NCI-H1694 (cell line): ENCODE measurements around the gene BAZ2B.
"Not testable (repeated sequence)": the region's sequence is repeated elsewhere in the genome, so short reads cannot be mapped to it uniquely, and the experiment has no call there.

Experiments used
- DNase-seq: peaks from one replicate; lab custom pipeline; 2025; lab: John Stamatoyannopoulos, UW

Gene BAZ2B

DNA sequence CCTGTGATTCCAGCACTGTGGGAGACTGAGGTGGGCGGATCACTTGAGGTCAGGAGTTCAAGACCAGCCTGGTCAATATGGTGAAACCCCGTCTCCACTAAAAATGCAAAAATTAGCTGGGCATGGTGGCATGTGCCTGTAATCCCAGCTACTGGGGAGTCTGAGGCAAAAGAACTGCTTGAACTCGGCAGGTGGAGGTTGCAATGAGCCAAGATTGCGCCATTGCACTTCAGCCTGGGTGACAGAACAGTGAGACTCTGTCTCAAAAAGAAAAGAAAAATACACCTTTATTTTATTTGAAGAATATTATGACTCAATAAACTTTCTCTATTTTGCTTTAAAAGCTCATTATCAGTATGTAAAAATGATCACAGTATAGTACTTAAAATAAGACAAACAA lies 81.1 kb downstream of the BAZ2B start:
- not testable (repeated sequence) for DNase-seq

- no peak for DNase-seq
These were observed 84.9 kb downstream of the BAZ2B start for GRCh38 chr2:159531475-159531874.

DNA sequence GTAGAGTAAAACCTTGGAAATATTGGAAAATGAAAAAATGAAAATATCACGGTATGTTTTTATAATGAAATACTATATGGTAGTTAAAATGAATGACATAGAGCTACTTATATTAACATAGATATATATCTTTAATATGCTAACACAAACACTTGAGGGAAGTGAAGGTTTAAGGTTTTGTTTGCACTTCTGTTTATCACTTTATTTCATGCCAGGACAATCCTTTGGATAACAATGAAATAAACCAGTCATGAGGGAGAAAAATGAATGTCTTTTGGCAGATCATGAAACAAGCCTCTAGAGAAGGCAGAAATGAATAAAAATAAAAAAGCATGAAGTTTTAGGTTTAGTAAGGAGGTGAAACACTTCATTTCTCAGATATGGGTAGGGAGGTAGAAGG lies 89.9 kb downstream of the BAZ2B start:
- DNase-seq, result no peak

- no peak for DNase-seq
These were observed 91.3 kb downstream of the BAZ2B start for GRCh38 chr2:159525012-159525411.

GRCh38 chr2:159521272-159521671 lies 95.1 kb downstream of the BAZ2B start:
- DNase-seq, result no peak

DNA sequence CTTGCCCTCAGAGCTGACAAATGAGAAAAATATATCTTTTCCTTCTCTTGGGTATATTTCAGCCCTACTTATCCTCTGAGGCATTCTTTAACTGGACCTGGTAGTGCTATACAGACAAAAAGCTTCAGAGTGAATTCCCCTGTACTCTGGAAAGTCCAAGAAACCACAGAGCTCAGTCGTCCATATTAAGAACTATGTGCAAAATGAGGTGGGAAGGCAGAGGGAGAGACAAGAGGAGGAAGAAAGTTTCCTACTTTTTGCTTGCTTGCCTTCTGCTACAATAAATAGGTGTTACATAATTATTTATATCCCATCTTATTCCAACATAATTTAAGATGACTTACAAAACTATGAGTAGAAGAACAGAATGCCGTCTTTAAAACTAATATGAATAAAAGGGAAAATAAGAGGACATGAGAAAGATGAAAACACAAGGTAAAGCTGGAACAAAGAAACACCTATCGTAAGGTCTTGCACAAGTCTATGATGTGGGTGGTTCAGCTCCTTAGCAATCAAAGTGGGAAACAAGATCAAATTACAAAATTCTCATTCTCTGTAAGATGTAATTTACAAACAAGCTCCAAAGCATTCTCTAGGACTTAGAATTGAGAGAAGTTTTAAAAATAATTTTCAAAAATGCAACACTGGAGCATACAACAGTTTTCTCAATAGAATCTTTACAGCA lies 97.9 kb downstream of the BAZ2B start:
- no peak for DNase-seq

- DNase-seq, result no peak
These were observed 100.0 kb downstream of the BAZ2B start for GRCh38 chr2:159516241-159516758.

DNA sequence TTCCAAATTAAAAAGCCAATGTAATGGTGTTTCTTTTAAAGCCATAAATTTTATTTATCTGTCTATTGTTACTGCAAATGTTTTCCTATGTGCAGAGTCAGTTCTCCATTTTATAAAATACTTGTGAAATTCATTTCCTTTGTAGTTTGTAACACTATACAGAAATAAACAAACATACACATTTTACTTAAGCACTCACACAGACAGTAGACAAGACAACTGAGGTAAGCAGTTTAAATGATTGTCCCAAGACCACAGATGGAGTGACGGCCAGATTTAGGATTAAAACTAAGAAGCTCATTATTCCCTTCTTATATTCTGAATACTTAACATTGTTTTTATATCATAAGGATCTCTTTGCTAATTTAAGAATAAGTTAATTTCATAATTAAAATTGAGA lies 100.9 kb downstream of the BAZ2B start:
- no peak for DNase-seq

GRCh38 chr2:159513745-159514144 lies 102.6 kb downstream of the BAZ2B start:
- no peak for DNase-seq

DNA sequence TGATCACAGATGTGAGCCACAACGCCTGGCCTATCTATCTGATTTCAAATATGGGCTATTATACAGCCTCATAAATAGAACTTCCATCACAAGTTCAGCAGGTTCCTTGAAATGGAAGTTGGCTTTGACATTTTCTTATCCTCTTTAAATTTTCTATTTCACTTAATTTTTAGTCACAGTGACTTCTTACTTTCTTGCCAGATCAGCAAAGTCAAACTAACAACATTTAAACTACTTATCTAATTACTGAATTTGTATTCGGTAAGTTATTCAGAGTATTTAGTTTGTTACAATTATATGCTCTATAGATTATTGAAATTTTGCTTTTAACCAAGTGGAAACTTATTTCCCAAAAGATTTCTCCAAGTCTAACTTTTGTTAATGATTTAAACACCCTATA lies 108.2 kb downstream of the BAZ2B start:
- DNase-seq, result no peak

DNA sequence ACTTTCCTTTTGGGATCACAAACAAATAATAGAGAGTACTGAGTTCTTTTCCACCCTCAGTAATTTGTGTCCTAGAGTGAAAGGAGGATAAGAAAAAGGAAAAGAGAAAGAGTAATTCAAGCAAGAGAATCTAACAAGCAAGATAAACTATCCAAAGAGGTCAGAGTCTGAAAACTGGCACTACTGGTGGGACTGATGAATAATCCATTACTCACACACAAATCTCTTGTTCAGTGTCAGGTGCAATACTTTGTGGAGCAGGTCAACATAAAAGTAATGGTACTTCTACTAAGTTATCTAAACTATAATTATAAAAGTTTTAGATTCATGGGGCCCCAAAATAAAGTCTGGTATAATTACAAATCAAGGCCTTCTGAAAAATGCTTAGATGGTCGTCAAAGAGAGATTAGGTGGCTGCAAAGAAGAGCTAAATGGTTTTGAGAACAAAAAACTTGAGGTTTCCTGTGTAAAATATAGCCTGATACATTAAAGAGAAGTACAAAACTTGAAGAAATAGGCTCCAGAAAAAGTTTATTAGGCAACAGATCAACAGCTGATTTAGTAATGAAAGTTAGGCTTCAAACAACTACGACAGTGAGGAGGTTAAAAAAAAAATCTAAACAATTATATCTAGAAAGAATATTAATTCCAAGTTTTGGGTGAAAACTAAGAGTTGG lies 109.4 kb downstream of the BAZ2B start:
- DNase-seq, result no peak

DNA sequence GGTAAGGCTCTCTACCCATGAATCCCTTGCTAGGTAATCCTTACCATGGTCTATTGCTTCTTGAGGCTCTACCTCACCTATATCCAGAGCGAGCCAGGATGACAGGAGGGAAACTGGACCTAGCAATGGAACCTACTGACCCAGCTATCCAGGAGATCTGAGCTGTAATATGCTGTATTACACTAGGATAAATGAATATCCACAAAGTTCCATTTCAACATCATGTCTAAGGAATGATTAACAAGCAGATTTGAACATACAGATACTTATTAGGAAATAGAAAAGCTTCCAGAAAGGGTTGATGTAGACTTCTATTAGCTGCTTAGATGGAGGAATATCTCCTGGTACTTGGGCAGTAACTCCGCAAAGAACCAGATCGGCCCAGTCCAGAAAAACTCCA lies 110.1 kb downstream of the BAZ2B start:
- DNase-seq, result no peak

- DNase-seq, result no peak
These were observed 111.2 kb downstream of the BAZ2B start for GRCh38 chr2:159505196-159505595.

DNA sequence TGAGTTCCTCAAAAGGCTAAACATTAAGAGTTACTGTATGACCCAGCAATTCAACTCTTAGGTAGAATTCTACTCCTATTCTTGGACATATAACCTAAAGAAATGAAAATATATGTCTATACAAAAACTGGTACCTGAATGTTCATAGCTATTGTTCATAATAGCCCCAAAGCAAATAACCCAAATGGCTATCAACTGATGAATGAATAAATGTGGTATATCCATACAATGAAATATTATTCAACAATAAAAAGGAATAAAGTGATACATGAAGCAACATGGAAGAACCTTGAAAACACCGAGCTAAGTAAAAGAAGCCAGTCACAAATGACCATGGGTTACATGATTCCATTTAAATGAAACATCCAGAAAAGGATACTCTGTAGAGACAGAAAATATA lies 114.6 kb downstream of the BAZ2B start:
- no peak for DNase-seq

DNA sequence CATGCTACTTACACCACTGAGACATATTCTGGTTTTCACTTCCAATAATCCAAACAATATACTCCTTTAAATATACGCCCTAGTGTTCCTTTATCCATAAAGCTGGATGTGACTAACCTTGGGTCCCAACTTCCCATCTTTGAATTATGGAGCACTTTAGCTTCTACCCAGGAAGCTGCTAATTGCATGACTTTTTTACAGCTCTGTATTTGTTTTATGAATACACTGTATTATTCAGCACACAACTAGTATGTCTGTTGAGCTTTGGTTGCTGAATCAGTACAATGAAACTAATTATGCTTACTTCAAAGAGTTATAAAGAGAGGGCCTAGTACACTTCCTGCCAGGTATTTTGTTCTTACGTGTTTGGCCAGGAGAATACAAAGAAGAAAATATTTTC lies 118.5 kb downstream of the BAZ2B start:
- no peak for DNase-seq

DNA sequence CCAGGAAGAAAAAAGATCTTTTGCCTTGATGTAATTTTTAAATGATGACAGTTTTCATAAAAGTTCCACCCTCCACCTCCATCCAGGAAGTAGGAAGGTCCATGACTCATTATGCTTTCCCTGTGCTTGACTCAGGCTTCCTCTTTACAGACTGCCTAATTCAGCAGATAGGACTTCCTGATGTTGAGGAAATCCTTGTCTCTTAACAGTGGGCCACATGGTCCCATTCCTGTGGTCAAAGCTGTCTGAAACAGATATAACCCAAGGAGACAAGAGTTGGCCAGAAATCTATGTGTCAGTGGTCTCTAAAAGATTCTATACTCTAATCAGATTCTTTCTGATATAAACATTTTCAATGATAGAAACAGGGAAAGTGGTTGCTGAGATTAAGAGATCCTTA lies 119.1 kb downstream of the BAZ2B start:
- DNase-seq, result no peak

GRCh38 chr2:159489476-159489875 lies 126.9 kb downstream of the BAZ2B start:
- no peak for DNase-seq

GRCh38 chr2:159484532-159484931 lies 131.8 kb downstream of the BAZ2B start:
- no peak for DNase-seq

DNA sequence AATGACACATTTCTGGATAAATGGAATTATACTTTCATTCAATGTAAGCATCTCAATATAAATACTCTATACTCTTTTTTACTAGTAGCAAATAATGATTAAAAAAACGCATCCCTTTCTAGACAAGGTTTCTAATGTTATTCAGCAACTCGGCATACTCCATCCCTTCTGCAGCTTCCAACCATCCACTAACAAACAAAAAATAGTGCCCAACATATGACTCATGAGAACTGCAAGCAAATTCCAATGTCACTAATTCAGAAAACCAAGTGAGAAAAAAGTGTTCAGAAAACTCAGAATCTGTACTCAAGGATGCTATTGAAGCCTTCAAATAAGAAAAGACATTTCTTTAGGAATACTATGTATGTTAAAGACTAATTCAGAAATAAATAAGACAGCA lies 140.0 kb downstream of the BAZ2B start:
- DNase-seq, result no peak

- no peak for DNase-seq
These were observed 140.6 kb downstream of the BAZ2B start for GRCh38 chr2:159475793-159476192.

DNA sequence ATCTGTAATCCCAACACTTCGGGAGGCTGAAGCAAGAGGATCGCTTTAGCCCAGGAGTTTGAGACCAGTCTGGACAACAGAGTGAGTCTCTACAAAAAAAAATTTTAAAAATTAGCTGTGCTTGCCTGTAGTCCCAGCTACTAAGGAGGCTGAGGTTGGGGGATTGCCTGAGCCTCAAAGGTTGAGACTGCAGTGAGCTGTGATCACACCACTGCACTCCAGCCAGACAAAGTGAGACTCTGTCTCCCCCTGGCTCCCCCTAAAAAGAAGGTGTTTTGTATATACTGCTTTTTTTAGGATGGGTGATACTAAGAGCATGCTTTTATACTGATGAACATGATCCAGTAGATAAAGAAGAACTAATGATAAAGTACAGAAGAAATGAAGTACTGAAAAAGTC lies 145.0 kb downstream of the BAZ2B start:
- DNase-seq, result no peak

- DNase-seq, result no peak
These were observed 148.1 kb downstream of the BAZ2B start for GRCh38 chr2:159468257-159468656.

DNA sequence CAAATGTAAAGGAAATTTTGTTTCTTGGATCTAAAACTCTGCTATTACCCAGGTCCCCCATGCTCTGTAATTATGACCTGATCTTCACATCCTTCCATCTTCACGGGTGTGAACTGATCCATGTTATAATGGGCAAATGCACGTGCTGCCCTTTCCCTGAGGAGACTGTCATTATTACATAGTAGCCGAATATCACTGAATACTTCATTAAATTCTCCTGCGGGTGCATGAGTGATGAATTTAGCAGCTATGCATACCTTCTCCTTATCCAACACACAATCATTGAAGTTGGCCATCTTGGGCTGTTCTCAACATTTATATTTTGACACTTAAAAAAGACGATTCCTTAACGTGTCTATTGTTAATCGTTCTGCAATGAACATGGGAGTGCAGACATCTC lies 153.4 kb downstream of the BAZ2B start:
- DNase-seq, result no peak
